ENCODE results near the gene SEC22A.

DNA sequence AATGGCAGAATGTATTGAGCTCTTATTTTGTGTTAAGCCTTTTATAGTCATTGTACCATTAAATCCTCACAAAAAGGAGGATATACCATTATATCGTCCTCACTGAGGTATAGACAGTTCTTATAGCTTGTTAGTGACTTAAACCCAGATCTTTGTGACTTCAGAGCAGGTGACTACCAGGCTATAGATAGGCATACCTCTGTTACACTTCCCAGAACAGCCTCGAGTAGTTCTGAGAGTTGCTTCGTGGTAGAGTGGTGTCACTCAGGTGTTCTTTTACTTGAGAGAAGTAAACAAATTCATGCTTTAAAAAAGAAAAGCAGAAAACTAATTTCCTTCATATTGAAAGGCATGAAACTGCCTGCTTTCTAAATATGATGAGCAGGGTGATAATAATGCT lies 59.9 kb downstream of the SEC22A start:
- TF ChIP-seq EZH2 (IDR thresholded peaks at IDR 0.05; ENCODE audit: borderline replicate concordance, insufficient read depth, low read depth, low read length, poor library complexity, severe bottlenecking): no peak
- TF ChIP-seq, protein P1, sequence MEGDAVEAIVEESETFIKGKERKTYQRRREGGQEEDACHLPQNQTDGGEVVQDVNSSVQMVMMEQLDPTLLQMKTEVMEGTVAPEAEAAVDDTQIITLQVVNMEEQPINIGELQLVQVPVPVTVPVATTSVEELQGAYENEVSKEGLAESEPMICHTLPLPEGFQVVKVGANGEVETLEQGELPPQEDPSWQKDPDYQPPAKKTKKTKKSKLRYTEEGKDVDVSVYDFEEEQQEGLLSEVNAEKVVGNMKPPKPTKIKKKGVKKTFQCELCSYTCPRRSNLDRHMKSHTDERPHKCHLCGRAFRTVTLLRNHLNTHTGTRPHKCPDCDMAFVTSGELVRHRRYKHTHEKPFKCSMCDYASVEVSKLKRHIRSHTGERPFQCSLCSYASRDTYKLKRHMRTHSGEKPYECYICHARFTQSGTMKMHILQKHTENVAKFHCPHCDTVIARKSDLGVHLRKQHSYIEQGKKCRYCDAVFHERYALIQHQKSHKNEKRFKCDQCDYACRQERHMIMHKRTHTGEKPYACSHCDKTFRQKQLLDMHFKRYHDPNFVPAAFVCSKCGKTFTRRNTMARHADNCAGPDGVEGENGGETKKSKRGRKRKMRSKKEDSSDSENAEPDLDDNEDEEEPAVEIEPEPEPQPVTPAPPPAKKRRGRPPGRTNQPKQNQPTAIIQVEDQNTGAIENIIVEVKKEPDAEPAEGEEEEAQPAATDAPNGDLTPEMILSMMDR (IDR thresholded peaks at IDR 0.05): no peak

Data from B cell (primary cell).